ENCODE measurements around the gene FBXL17. TPM values are rescaled to one million over a fixed set of nuclear protein-coding genes. Genes with fewer than 3 reads are reported as not detected.
A peak's percentile ranks its signal among the peaks of the same experiment; 100 is the strongest.

Gene FBXL17
- polyA plus RNA-seq, 1 of the 3 experiments (the other 2 are of a cell fraction) = 4.4 TPM

GRCh38 chr5:108263338-108263737 is 118.6 kb downstream of the FBXL17 start:
- Histone ChIP-seq H3K79me2 (ENCODE audit: insufficient read depth) (no peaks in the 10 kb centered on the region), H3K9me3 (no peaks in the 10 kb centered on the region), H3K4me3 (ENCODE audit: low read depth in 2 of 2, low read length in 1 of 2) (no peak overlapping the region), H4K20me1 (ENCODE audit: insufficient read depth) (no peaks in the 10 kb centered on the region), H3K27me3 (ENCODE audit: insufficient read depth) (no peaks in the 10 kb centered on the region), H3K27ac (ENCODE audit: low read depth in 2 of 2, low read length in 1 of 2) (no peak overlapping the region), H3K4me1 (ENCODE audit: control insufficient read depth in 1 of 2, insufficient read depth in 2 of 2, low read depth in 1 of 2, low read length in 1 of 2) (peaks cover 2 to 4% of the 10 kb centered on the region in 2 experiments; a peak in 2 of 4 replicates), H3F3A (replicated peaks; ENCODE audit: insufficient read depth) (peaks cover 4% of the 10 kb centered on the region), H3K4me2 (no peak overlapping the region), H3K9ac (no peak overlapping the region), H3K9me2 (no peaks in the 10 kb centered on the region), H3K36me3 (replicated peaks in 1 of 2; ENCODE audit: control insufficient read depth in 1 of 2, insufficient read depth in 2 of 2, low read length in 1 of 2) (no peaks in the 10 kb centered on the region), H2AFZ (ENCODE audit: low read depth) (no peak overlapping the region)
- no peak for TF ChIP-seq SMC3 (IDR thresholded peaks at IDR 0.05; ENCODE audit: low read depth, low read length)
- no peak for TF ChIP-seq CHD2 (IDR thresholded peaks at IDR 0.05; ENCODE audit: low read length, partially characterized antibody)
- TF ChIP-seq MXI1 (IDR thresholded peaks at IDR 0.05; ENCODE audit: low read depth, low read length) = no peak
- TF ChIP-seq JUND (IDR thresholded peaks at IDR 0.05) = no peak
- no peak for TF ChIP-seq USF2 (IDR thresholded peaks at IDR 0.05; ENCODE audit: borderline replicate concordance, low read depth, low read length)
- no peak for TF ChIP-seq SIN3A (IDR thresholded peaks at IDR 0.05; ENCODE audit: borderline replicate concordance, low read depth, low read length)
- TF ChIP-seq EP300 (IDR thresholded peaks at IDR 0.05; ENCODE audit: borderline replicate concordance in 1 of 2, low read depth in 1 of 2, low read length in 1 of 2) = no peak
- TF ChIP-seq MAX (IDR thresholded peaks at IDR 0.05; ENCODE audit: low read depth) = no peak
- no peak for TF ChIP-seq RFX5 (IDR thresholded peaks at IDR 0.05; ENCODE audit: low read length)
- TF ChIP-seq TCF12 (IDR thresholded peaks at IDR 0.05) = no peak
- no peak for TF ChIP-seq FOXM1 (IDR thresholded peaks at IDR 0.05; ENCODE audit: low read depth)
- no peak for TF ChIP-seq POLR2AphosphoS5 (IDR thresholded peaks at IDR 0.05; ENCODE audit: low read depth, low read length)
- TF ChIP-seq USF1 (IDR thresholded peaks at IDR 0.05; ENCODE audit: borderline replicate concordance, low read depth) = no peak
- TF ChIP-seq GATA2 (CRISPR knock-in tag; IDR thresholded peaks at IDR 0.05) = no peak
- TF ChIP-seq NRF1 (IDR thresholded peaks at IDR 0.05; ENCODE audit: low read depth, low read length) = no peak
- no peak for TF ChIP-seq FOXJ3 (CRISPR knock-in tag; IDR thresholded peaks at IDR 0.05)
- TF ChIP-seq YY1 (IDR thresholded peaks at IDR 0.05; ENCODE audit: low read depth) = no peak
- no peak for TF ChIP-seq TEAD4 (IDR thresholded peaks at IDR 0.05; ENCODE audit: borderline replicate concordance, insufficient read depth)
- no peak for TF ChIP-seq RXRA (IDR thresholded peaks at IDR 0.05; ENCODE audit: borderline replicate concordance, low read depth)
- DNase-seq = no peak
- ChIA-PET CTCF (interaction anchor here (5.0 kb wide), 1 partner anchor 82 kb away, joined by 55 read pairs; no protein-coding TSS in a partner anchor), POLR2A (no interaction called here)

- WGBS (ENCODE audit: low lambda C conversion rate) = 4% methylated on average over 2 of the region's 2 CpGs
- Histone ChIP-seq H3K4me3 (ENCODE audit: low read depth in 2 of 2, low read length in 1 of 2) (peak overlapping the region in 1 of 2 experiments; percentile 21; a peak in 1 of 4 replicates), H3K27ac (ENCODE audit: low read depth in 2 of 2, low read length in 1 of 2) (no peak overlapping the region), H3K27me3 (ENCODE audit: insufficient read depth) (no peaks in the 10 kb centered on the region), H3K4me2 (no peak overlapping the region), H3K9ac (no peak overlapping the region), H2AFZ (ENCODE audit: low read depth) (no peak overlapping the region), H3K79me2 (ENCODE audit: insufficient read depth) (no peaks in the 10 kb centered on the region), H3K4me1 (ENCODE audit: control insufficient read depth in 1 of 2, insufficient read depth in 2 of 2, low read depth in 1 of 2, low read length in 1 of 2) (peaks cover 2 to 4% of the 10 kb centered on the region in 2 experiments; a peak in 2 of 4 replicates), H3K9me2 (no peaks in the 10 kb centered on the region), H3K9me3 (no peaks in the 10 kb centered on the region), H4K20me1 (ENCODE audit: insufficient read depth) (no peaks in the 10 kb centered on the region), H3F3A (replicated peaks; ENCODE audit: insufficient read depth) (no peaks in the 10 kb centered on the region), H3K36me3 (replicated peaks in 1 of 2; ENCODE audit: control insufficient read depth in 1 of 2, insufficient read depth in 2 of 2, low read length in 1 of 2) (no peaks in the 10 kb centered on the region)
- no peak for TF ChIP-seq IRF3 (IDR thresholded peaks at IDR 0.05; ENCODE audit: low read depth, low read length)
- DNase-seq = no peak
- ChIA-PET POLR2A (no interaction called here), CTCF (interaction anchor here (0.6 to 5.0 kb wide), 38 partner anchors 10 to 1056 kb away, joined by 3 to 55 read pairs (median 5); partner anchors contain the start of gene FBXL17)
Observed at GRCh38 chr5:108260858-108261170, 121.1 kb downstream of the FBXL17 start.

Measured in SK-N-SH (cell line).